ENCODE results near the gene AASDHPPT. TPM values are rescaled to one million over a fixed set of nuclear protein-coding genes. Genes with fewer than 3 reads are reported as not detected.

AASDHPPT gene
- total and polyA plus RNA-seq, 2 experiments from 2014 or later, result 43.3 to 80.7 TPM

DNA sequence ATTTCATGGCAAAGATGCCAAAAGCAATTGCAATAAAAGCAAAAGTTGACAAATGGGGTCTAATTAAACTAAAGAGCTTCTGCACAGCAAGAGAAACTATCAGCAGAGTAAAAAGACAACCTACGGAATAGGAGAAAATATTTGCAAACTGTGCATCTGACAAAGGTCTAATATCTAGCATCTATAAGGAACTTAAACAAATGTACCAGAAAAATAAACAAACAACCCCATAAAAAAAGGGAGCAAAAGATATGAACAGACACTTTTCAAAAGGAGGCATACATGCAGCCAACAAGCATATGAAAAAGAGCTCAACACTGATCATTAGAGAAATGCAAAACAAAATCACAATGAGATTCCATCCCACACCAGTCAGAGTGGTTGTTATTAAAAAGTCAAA, 60.3 kb downstream of the AASDHPPT start:
- H3K4me1 ChIP-seq (ENCODE audit: insufficient read depth), result no peaks in the 10 kb centered on the region
- H3K27me3 ChIP-seq, result no peaks in the 10 kb centered on the region
- no peak for TF ChIP-seq EZH2 (IDR thresholded peaks at IDR 0.05; ENCODE audit: borderline replicate concordance)
- TF ChIP-seq EZH2phosphoT487 (IDR thresholded peaks at IDR 0.05; ENCODE audit: low read depth, severe bottlenecking, unreplicated experiment), result no peak
- no peak for TF ChIP-seq CTCF (IDR thresholded peaks at IDR 0.05; ENCODE audit: poor library complexity)
- DNase-seq (ENCODE audit: low spot score), result no peak
- no peak overlapping the region for H2AFZ ChIP-seq
- H3K27ac ChIP-seq, result no peak overlapping the region
- H4K20me1 ChIP-seq (ENCODE audit: insufficient read depth, poor library complexity, severe bottlenecking), result no peaks in the 10 kb centered on the region
- H3K9me2 ChIP-seq (replicated peaks; ENCODE audit: insufficient read depth), result no peaks in the 10 kb centered on the region
- H3K79me2 ChIP-seq, result no peaks in the 10 kb centered on the region
- WGBS (ENCODE audit: low lambda C conversion rate, missing lambda C conversion rate), result 86% methylated on average over 1 of the region's 1 CpG
- no peaks in the 10 kb centered on the region for H3K36me3 ChIP-seq (replicated peaks; ENCODE audit: insufficient read depth, low read depth)
- H3K9me3 ChIP-seq (ENCODE audit: low read depth), result no peaks in the 10 kb centered on the region
- H3K4me3 ChIP-seq, result no peak overlapping the region
- no peak overlapping the region for H3K4me2 ChIP-seq

Other genes starting within 250 kb of the AASDHPPT start
- 29.7 and 32.6 TPM in 2 replicates for gene MSANTD4, start 55.4 kb upstream of the AASDHPPT start, total RNA-seq
- 7.3 and 8.0 TPM in 2 replicates for gene MSANTD4, start 55.4 kb upstream of the AASDHPPT start, polyA plus RNA-seq
- gene KBTBD3, start 315 bp upstream of the AASDHPPT start, total RNA-seq, result 4.9 and 7.3 TPM in 2 replicates
- 5.6 and 8.7 TPM in 2 replicates for gene KBTBD3, start 315 bp upstream of the AASDHPPT start, polyA plus RNA-seq

Data from hepatocyte (in vitro differentiated cells).